GM23338 (cell line): ENCODE results near the gene PHLDB2. TPM values are rescaled to one million over a fixed set of nuclear protein-coding genes. Genes with fewer than 3 reads are reported as not detected.

Experiments
- ATAC-seq: fragments of 200-7000 bp; cut with Tn5 transposase; 3 replicates; pipeline ENCODE4 v1.9.1; 2020
- DNase-seq: peaks from one replicate; pipeline ENCODE4 v3.0.0-alpha.2; 2015; ENCODE audit warnings: low spot score
- H2AFZ ChIP-seq: fragments of 200-600 bp; sonication (generic); 2 replicates; pipeline ENCODE4 v1.8.0; 2016; ENCODE audit warnings: antibody characterized with exemption, mild to moderate bottlenecking, moderate library complexity
- H3F3A ChIP-seq: fragments of 200-600 bp; sonication (generic); replicated peaks from 2 replicates; pipeline ENCODE4 v1.8.0; 2017; ENCODE audit warnings: antibody characterized with exemption, mixed run types, low read depth
- H3K27ac ChIP-seq: fragments of 200-600 bp; sonication (generic); 2 replicates; pipeline ENCODE4 v1.6.1; 2016; ENCODE audit warnings: low read depth
- H3K27me3 ChIP-seq: fragments of 200-600 bp; sonication (generic); 2 replicates; pipeline ENCODE4 v1.8.0; 2016; ENCODE audit warnings: mild to moderate bottlenecking, mixed run types, moderate library complexity; ENCODE audit not compliant: insufficient read depth
- H3K36me3 ChIP-seq: fragments of 200-600 bp; sonication (generic); 2 replicates; pipeline ENCODE4 v1.8.0; 2016; ENCODE audit warnings: mild to moderate bottlenecking; ENCODE audit not compliant: insufficient read depth
- H3K4me1 ChIP-seq: fragments of 200-600 bp; sonication (generic); 2 replicates; pipeline ENCODE4 v1.8.0; 2016; ENCODE audit warnings: mild to moderate bottlenecking, moderate library complexity; ENCODE audit not compliant: insufficient read depth
- H3K4me2 ChIP-seq: fragments of 200-600 bp; sonication (generic); 2 replicates; pipeline ENCODE4 v1.7.1; 2017; ENCODE audit warnings: mixed run types
- H3K4me3 ChIP-seq: fragments of 200-600 bp; sonication (generic); 2 replicates; pipeline ENCODE4 v1.6.1; 2016; ENCODE audit warnings: mixed run types
- H3K79me2 ChIP-seq: fragments of 200-600 bp; sonication (generic); replicated peaks from 2 replicates; pipeline ENCODE4 v1.8.0; 2017; ENCODE audit warnings: mild to moderate bottlenecking; ENCODE audit not compliant: insufficient read depth
- H3K9me2 ChIP-seq: fragments of 200-600 bp; sonication (generic); 2 replicates; pipeline ENCODE4 v1.8.0; 2017; ENCODE audit not compliant: insufficient read depth
- H4K20me1 ChIP-seq: fragments of 200-600 bp; sonication (generic); replicated peaks from 2 replicates; pipeline ENCODE4 v1.8.0; 2017; ENCODE audit warnings: mild to moderate bottlenecking; ENCODE audit not compliant: insufficient read depth
- H3K27ac Mint-ChIP-seq: 2 replicates; pipeline ENCODE4 v1.8.0; 2020; ENCODE audit warnings: inconsistent platforms, mild to moderate bottlenecking, moderate library complexity, mixed read lengths
- H3K27me3 Mint-ChIP-seq: 3 replicates; pipeline ENCODE4 v1.8.0; 2022; ENCODE audit warnings: low read depth, mild to moderate bottlenecking, moderate library complexity, mixed read lengths, inconsistent platforms; ENCODE audit not compliant: insufficient read depth, poor library complexity
- H3K36me3 Mint-ChIP-seq: 3 replicates; pipeline ENCODE4 v1.8.0; 2021; ENCODE audit warnings: low read depth, mild to moderate bottlenecking, inconsistent platforms, moderate library complexity, mixed read lengths
- H3K4me1 Mint-ChIP-seq: 3 replicates; pipeline ENCODE4 v1.8.0; 2020; ENCODE audit warnings: mild to moderate bottlenecking, inconsistent platforms, mixed read lengths
- H3K4me3 Mint-ChIP-seq: 3 replicates; pipeline ENCODE4 v1.8.0; 2021; ENCODE audit warnings: moderate library complexity, mild to moderate bottlenecking, inconsistent platforms, mixed read lengths
- H3K9me3 Mint-ChIP-seq: 3 replicates; pipeline ENCODE4 v1.8.0; 2020; ENCODE audit warnings: moderate library complexity, mild to moderate bottlenecking, inconsistent platforms, mixed read lengths
- CREB1 ChIP-seq: fragments of 250-450 bp; sonication (Bioruptor Pico); IDR thresholded peaks from 2 replicates; pipeline ENCODE4 v1.5.0; 2020; ENCODE audit warnings: low read depth, mild to moderate bottlenecking, moderate library complexity
- EZH2 ChIP-seq: fragments of 200-600 bp; sonication (generic); IDR thresholded peaks from one replicate; pipeline ENCODE4 v1.8.0; 2017; ENCODE audit warnings: antibody characterized with exemption, mild to moderate bottlenecking, low read depth; ENCODE audit not compliant: unreplicated experiment
- EZH2phosphoT487 ChIP-seq: fragments of 200-600 bp; sonication (generic); IDR thresholded peaks from one replicate; pipeline ENCODE4 v1.8.1; 2018; ENCODE audit warnings: antibody characterized with exemption; ENCODE audit not compliant: unreplicated experiment
- JUNB ChIP-seq: IDR thresholded peaks from one replicate; pipeline ENCODE4 v1.6.1; 2016; ENCODE audit warnings: antibody characterized with exemption; ENCODE audit not compliant: unreplicated experiment
- POLR2AphosphoS5 ChIP-seq: IDR thresholded peaks from 2 replicates; pipeline ENCODE4 v1.6.1; 2016; ENCODE audit warnings: antibody characterized with exemption, low read depth
- STAT1 ChIP-seq: IDR thresholded peaks from one replicate; pipeline ENCODE4 v1.6.1; 2016; ENCODE audit warnings: antibody characterized with exemption; ENCODE audit not compliant: unreplicated experiment
- ZNF114 ChIP-seq: fragments of 250-450 bp; sonication (Bioruptor Pico); IDR thresholded peaks from 2 replicates; pipeline ENCODE4 v1.5.0; 2020; ENCODE audit warnings: mild to moderate bottlenecking, moderate library complexity
- ZNF331 ChIP-seq: fragments of 250-450 bp; sonication (Bioruptor Pico); IDR thresholded peaks from 2 replicates; pipeline ENCODE4 v1.5.0; 2020; ENCODE audit warnings: low read depth, mild to moderate bottlenecking, moderate library complexity
- polyA plus RNA-seq: library from polyadenylated mRNA; unstranded; fragments of >200 nt; fragmentation: Nextera tagmentation; extraction: Ambion mirVana; gene quantifications from 2 replicates; pipeline ENCODE4 v1.2.1, GENCODE V29; 2016
- total RNA-seq: library from RNA; depleted of rRNA; stranded (reverse); fragments of >200 nt; shearing (Covaris generic); gene quantifications from 2 replicates; pipeline ENCODE4 v1.2.3, GENCODE V29; 2014
- TF ChIP-seq, protein P1 (sequence below): IDR thresholded peaks from one replicate; pipeline ENCODE4 v1.6.1; 2018; ENCODE audit warnings: antibody characterized with exemption; ENCODE audit not compliant: unreplicated experiment
- TF ChIP-seq, protein P2 (sequence below): IDR thresholded peaks from 2 replicates; pipeline ENCODE4 v1.6.1; 2016; ENCODE audit warnings: antibody characterized with exemption
- TF ChIP-seq, protein P3 (sequence below), 2 experiments: fragments of 200-600 bp in 1 of 2; sonication (generic) in 1 of 2; conservative IDR thresholded peaks; 2 replicates each; pipeline versions ENCODE4 v1.5.1 to v1.6.1; 2016 to 2017; ENCODE audit warnings: antibody characterized with exemption in 2 of 2, low read depth in 2 of 2, mild to moderate bottlenecking in 2 of 2, moderate library complexity in 1 of 2
- TF ChIP-seq, protein P4 (sequence below): fragments of 250-450 bp; sonication (Bioruptor Pico); IDR thresholded peaks from 2 replicates; pipeline ENCODE4 v1.5.0; 2020; ENCODE audit warnings: mild to moderate bottlenecking, moderate library complexity

Gene PHLDB2
- total and polyA plus RNA-seq, 2 experiments from 2014 or later: 19.5 to 33.7 TPM

DNA sequence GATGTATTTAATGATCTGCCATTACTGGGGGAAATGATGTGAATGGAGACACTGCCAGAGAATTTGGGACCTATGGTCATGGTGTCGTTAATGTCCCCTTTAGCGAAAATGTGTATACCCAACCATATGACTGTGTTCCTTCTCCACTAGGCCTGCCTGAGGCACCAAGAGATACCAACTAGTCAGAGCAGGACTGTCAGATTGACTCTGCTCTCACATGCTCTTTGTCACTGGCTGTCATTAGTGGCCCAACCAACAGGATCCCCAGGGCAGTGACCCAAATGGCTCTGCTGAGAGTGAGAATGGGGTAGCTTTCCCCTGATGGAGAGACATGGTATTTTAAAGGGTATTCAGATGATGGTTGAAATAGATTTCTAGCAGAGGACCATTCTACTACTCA, 142.5 kb downstream of the PHLDB2 start (continued):
- TF ChIP-seq, protein P1, sequence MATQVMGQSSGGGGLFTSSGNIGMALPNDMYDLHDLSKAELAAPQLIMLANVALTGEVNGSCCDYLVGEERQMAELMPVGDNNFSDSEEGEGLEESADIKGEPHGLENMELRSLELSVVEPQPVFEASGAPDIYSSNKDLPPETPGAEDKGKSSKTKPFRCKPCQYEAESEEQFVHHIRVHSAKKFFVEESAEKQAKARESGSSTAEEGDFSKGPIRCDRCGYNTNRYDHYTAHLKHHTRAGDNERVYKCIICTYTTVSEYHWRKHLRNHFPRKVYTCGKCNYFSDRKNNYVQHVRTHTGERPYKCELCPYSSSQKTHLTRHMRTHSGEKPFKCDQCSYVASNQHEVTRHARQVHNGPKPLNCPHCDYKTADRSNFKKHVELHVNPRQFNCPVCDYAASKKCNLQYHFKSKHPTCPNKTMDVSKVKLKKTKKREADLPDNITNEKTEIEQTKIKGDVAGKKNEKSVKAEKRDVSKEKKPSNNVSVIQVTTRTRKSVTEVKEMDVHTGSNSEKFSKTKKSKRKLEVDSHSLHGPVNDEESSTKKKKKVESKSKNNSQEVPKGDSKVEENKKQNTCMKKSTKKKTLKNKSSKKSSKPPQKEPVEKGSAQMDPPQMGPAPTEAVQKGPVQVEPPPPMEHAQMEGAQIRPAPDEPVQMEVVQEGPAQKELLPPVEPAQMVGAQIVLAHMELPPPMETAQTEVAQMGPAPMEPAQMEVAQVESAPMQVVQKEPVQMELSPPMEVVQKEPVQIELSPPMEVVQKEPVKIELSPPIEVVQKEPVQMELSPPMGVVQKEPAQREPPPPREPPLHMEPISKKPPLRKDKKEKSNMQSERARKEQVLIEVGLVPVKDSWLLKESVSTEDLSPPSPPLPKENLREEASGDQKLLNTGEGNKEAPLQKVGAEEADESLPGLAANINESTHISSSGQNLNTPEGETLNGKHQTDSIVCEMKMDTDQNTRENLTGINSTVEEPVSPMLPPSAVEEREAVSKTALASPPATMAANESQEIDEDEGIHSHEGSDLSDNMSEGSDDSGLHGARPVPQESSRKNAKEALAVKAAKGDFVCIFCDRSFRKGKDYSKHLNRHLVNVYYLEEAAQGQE: no peak
- TF ChIP-seq EZH2: no peak
- TF ChIP-seq, protein P2, sequence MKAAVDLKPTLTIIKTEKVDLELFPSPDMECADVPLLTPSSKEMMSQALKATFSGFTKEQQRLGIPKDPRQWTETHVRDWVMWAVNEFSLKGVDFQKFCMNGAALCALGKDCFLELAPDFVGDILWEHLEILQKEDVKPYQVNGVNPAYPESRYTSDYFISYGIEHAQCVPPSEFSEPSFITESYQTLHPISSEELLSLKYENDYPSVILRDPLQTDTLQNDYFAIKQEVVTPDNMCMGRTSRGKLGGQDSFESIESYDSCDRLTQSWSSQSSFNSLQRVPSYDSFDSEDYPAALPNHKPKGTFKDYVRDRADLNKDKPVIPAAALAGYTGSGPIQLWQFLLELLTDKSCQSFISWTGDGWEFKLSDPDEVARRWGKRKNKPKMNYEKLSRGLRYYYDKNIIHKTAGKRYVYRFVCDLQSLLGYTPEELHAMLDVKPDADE: no peak
- TF ChIP-seq, protein P3, sequence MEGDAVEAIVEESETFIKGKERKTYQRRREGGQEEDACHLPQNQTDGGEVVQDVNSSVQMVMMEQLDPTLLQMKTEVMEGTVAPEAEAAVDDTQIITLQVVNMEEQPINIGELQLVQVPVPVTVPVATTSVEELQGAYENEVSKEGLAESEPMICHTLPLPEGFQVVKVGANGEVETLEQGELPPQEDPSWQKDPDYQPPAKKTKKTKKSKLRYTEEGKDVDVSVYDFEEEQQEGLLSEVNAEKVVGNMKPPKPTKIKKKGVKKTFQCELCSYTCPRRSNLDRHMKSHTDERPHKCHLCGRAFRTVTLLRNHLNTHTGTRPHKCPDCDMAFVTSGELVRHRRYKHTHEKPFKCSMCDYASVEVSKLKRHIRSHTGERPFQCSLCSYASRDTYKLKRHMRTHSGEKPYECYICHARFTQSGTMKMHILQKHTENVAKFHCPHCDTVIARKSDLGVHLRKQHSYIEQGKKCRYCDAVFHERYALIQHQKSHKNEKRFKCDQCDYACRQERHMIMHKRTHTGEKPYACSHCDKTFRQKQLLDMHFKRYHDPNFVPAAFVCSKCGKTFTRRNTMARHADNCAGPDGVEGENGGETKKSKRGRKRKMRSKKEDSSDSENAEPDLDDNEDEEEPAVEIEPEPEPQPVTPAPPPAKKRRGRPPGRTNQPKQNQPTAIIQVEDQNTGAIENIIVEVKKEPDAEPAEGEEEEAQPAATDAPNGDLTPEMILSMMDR (conservative IDR thresholded peaks at IDR 0.05; ENCODE audit: low read depth in 2 of 2): no peak
- TF ChIP-seq CREB1: no peak
- TF ChIP-seq ZNF331 (CRISPR knock-in tag): no peak
- no peak for TF ChIP-seq POLR2AphosphoS5
- TF ChIP-seq STAT1: no peak
- TF ChIP-seq EZH2phosphoT487: no peak
- no peak for TF ChIP-seq JUNB

DNA sequence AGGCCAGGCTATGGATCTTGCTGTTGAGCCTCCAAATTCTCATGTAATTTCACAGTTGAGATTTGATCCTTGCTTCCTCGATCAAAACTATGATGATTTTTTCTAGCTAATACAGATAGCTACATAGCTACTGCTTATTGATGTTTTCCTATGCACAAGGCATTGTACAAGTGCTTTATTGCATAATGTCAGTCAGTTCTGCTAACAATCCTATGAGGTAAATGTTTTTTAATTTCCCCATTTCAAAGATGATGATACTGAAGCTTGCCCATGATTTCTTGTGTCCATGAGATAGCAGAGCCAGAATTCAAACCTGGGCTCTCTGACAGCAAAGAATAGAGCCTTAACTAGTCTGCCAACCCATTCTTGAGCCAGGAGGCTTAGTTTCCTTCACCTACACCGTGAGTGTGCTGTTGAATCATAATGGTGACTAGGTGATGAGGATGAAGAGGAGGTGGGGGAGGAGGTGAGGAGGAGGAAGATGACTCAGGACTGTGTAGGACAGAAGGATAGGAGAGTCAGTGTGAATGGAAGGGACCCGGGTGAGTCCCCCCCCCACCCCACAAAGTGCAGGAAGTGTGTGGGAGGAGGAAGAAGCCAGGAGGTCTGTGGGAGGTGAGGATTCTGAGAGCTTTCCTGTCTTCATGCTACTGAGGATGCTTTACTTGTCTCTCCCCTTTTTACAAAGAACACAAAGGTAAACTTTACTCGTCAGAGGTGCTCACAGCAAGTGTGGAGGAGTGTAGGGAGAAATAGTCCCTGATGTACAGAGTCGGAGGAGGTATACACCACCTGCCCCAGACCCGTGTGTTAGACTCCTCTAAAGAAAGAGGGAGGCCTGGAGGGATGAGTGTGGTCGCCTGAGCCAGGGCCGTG, 143.3 kb downstream of the PHLDB2 start:
- H3K36me3 Mint-ChIP-seq: peaks cover 18% of the 10 kb centered on the region; the same call in 2 of the 3 replicates
- DNase-seq (no peak), ATAC-seq (no peak)
- H3K4me1 Mint-ChIP-seq: peaks cover 22% of the 10 kb centered on the region
- no peak overlapping the region for H3K4me3 Mint-ChIP-seq
- peaks cover 18% of the 10 kb centered on the region for H3K4me1 ChIP-seq
- no peaks in the 10 kb centered on the region for H3F3A ChIP-seq
- H3K27ac ChIP-seq: no peak overlapping the region
- no peaks in the 10 kb centered on the region for H3K9me2 ChIP-seq
- no peaks in the 10 kb centered on the region; the same call in 1 of the 2 replicates for H4K20me1 ChIP-seq
- no peak overlapping the region for H3K4me3 ChIP-seq
- peaks cover 21% of the 10 kb centered on the region for H3K27me3 Mint-ChIP-seq
- H3K27me3 ChIP-seq: peaks cover 20% of the 10 kb centered on the region
- H3K27ac Mint-ChIP-seq: no peak overlapping the region
- H2AFZ ChIP-seq: no peak overlapping the region
- no peak overlapping the region for H3K4me2 ChIP-seq
- H3K79me2 ChIP-seq: no peaks in the 10 kb centered on the region
- H3K9me3 Mint-ChIP-seq: no peaks in the 10 kb centered on the region
- peaks cover 5% of the 10 kb centered on the region; the same call in 1 of the 2 replicates for H3K36me3 ChIP-seq
- TF ChIP-seq EZH2phosphoT487 (no peak), ZNF114 (CRISPR knock-in tag) (no peak), STAT1 (no peak)
- TF ChIP-seq, protein P4, sequence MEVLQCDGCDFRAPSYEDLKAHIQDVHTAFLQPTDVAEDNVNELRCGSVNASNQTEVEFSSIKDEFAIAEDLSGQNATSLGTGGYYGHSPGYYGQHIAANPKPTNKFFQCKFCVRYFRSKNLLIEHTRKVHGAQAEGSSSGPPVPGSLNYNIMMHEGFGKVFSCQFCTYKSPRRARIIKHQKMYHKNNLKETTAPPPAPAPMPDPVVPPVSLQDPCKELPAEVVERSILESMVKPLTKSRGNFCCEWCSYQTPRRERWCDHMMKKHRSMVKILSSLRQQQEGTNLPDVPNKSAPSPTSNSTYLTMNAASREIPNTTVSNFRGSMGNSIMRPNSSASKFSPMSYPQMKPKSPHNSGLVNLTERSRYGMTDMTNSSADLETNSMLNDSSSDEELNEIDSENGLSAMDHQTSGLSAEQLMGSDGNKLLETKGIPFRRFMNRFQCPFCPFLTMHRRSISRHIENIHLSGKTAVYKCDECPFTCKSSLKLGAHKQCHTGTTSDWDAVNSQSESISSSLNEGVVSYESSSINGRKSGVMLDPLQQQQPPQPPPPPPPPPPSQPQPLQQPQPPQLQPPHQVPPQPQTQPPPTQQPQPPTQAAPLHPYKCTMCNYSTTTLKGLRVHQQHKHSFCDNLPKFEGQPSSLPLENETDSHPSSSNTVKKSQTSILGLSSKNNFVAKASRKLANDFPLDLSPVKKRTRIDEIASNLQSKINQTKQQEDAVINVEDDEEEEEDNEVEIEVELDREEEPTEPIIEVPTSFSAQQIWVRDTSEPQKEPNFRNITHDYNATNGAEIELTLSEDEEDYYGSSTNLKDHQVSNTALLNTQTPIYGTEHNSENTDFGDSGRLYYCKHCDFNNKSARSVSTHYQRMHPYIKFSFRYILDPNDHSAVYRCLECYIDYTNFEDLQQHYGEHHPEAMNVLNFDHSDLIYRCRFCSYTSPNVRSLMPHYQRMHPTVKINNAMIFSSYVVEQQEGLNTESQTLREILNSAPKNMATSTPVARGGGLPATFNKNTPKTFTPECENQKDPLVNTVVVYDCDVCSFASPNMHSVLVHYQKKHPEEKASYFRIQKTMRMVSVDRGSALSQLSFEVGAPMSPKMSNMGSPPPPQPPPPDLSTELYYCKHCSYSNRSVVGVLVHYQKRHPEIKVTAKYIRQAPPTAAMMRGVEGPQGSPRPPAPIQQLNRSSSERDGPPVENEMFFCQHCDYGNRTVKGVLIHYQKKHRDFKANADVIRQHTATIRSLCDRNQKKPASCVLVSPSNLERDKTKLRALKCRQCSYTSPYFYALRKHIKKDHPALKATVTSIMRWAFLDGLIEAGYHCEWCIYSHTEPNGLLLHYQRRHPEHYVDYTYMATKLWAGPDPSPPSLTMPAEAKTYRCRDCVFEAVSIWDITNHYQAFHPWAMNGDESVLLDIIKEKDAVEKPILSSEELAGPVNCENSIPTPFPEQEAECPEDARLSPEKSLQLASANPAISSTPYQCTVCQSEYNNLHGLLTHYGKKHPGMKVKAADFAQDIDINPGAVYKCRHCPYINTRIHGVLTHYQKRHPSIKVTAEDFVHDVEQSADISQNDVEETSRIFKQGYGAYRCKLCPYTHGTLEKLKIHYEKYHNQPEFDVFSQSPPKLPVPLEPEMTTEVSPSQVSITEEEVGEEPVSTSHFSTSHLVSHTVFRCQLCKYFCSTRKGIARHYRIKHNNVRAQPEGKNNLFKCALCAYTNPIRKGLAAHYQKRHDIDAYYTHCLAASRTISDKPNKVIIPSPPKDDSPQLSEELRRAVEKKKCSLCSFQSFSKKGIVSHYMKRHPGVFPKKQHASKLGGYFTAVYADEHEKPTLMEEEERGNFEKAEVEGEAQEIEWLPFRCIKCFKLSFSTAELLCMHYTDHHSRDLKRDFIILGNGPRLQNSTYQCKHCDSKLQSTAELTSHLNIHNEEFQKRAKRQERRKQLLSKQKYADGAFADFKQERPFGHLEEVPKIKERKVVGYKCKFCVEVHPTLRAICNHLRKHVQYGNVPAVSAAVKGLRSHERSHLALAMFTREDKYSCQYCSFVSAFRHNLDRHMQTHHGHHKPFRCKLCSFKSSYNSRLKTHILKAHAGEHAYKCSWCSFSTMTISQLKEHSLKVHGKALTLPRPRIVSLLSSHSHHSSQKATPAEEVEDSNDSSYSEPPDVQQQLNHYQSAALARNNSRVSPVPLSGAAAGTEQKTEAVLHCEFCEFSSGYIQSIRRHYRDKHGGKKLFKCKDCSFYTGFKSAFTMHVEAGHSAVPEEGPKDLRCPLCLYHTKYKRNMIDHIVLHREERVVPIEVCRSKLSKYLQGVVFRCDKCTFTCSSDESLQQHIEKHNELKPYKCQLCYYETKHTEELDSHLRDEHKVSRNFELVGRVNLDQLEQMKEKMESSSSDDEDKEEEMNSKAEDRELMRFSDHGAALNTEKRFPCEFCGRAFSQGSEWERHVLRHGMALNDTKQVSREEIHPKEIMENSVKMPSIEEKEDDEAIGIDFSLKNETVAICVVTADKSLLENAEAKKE (CRISPR knock-in tag): no peak
